Loucy (cell line): ENCODE measurements around the gene UBR4.
A peak's percentile ranks its signal among the peaks of the same experiment; 100 is the strongest.

Experiments used
- H2AFZ ChIP-seq: fragments of 200-600 bp; sonication (generic); 2 replicates; pipeline ENCODE4 v1.6.0; 2016; ENCODE audit warnings: antibody characterized with exemption, mild to moderate bottlenecking, low read length, moderate library complexity
- H3F3A ChIP-seq: fragments of 200-600 bp; 2 replicates; pipeline ENCODE4 v1.6.0; 2016; ENCODE audit warnings: antibody characterized with exemption, low read depth, mild to moderate bottlenecking
- H3K27me3 ChIP-seq: fragments of 200-600 bp; sonication (generic); 2 replicates; pipeline ENCODE4 v1.6.1; 2014; ENCODE audit warnings: low read length, mild to moderate bottlenecking; ENCODE audit not compliant: insufficient read depth, poor library complexity, severe bottlenecking
- H3K36me3 ChIP-seq: fragments of 200-600 bp; sonication (generic); 2 replicates; pipeline ENCODE4 v1.6.1; 2016; ENCODE audit warnings: low read length; ENCODE audit not compliant: insufficient read depth
- H3K4me1 ChIP-seq: fragments of 200-600 bp; sonication (generic); 2 replicates; pipeline ENCODE4 v1.5.1; 2014; ENCODE audit warnings: low read length, mild to moderate bottlenecking; ENCODE audit not compliant: insufficient read depth, poor library complexity, severe bottlenecking
- H3K4me2 ChIP-seq: fragments of 200-600 bp; sonication (generic); 2 replicates; pipeline ENCODE4 v1.6.0; 2014; ENCODE audit warnings: antibody characterized with exemption, low read length, low read depth, mild to moderate bottlenecking; ENCODE audit not compliant: poor library complexity, severe bottlenecking
- H3K4me3 ChIP-seq: fragments of 200-600 bp; sonication (generic); 2 replicates; pipeline ENCODE4 v1.5.1; 2014; ENCODE audit warnings: low read length, mild to moderate bottlenecking, mixed read lengths; ENCODE audit not compliant: poor library complexity, severe bottlenecking
- H3K79me2 ChIP-seq: fragments of 200-600 bp; sonication (generic); 2 replicates; pipeline ENCODE4 v1.6.1; 2014; ENCODE audit warnings: low read length; ENCODE audit not compliant: insufficient read depth
- H3K9ac ChIP-seq: fragments of 200-600 bp; sonication (generic); 2 replicates; pipeline ENCODE4 v1.6.0; 2014; ENCODE audit warnings: mild to moderate bottlenecking, low read depth, low read length, moderate library complexity; ENCODE audit not compliant: poor library complexity, severe bottlenecking
- H3K9me2 ChIP-seq: fragments of 200-600 bp; sonication (generic); replicated peaks from 2 replicates; pipeline ENCODE4 v1.6.1; 2016; ENCODE audit warnings: low read depth, low read length, mixed read lengths
- H3K9me3 ChIP-seq: fragments of 200-600 bp; sonication (generic); 2 replicates; pipeline ENCODE4 v1.6.1; 2014; ENCODE audit warnings: mild to moderate bottlenecking, antibody characterized with exemption, low read length, low read depth; ENCODE audit not compliant: insufficient read depth
- H4K20me1 ChIP-seq: fragments of 200-600 bp; sonication (generic); 2 replicates; pipeline ENCODE4 v1.6.0; 2014; ENCODE audit warnings: antibody characterized with exemption, low read length, mild to moderate bottlenecking; ENCODE audit not compliant: insufficient read depth, poor library complexity, severe bottlenecking
- CTCF ChIP-seq: fragments of 200-600 bp; sonication (generic); conservative IDR thresholded peaks from 2 replicates; pipeline ENCODE4 v1.5.1; 2014; ENCODE audit warnings: mild to moderate bottlenecking, antibody characterized with exemption, low read length
- EZH2phosphoT487 ChIP-seq: fragments of 200-600 bp; IDR thresholded peaks from 2 replicates; pipeline ENCODE4 v1.6.1; 2018; ENCODE audit warnings: antibody characterized with exemption, mild to moderate bottlenecking, moderate library complexity, borderline replicate concordance

UBR4 gene

GRCh38 chr1:19209439-19209989 is 552 bp downstream of the UBR4 start:
- peak overlapping the region; percentile 96 for H3K4me2 ChIP-seq
- H3K79me2 ChIP-seq, result peaks cover 97% of the 10 kb centered on the region
- peaks cover 80% of the 10 kb centered on the region for H3K4me1 ChIP-seq
- no peaks in the 10 kb centered on the region for H3F3A ChIP-seq
- peak overlapping the region; percentile 96 for H3K9ac ChIP-seq
- H3K9me2 ChIP-seq, result no peaks in the 10 kb centered on the region
- peak overlapping the region; percentile 58 for H2AFZ ChIP-seq
- peaks cover 65% of the 10 kb centered on the region for H4K20me1 ChIP-seq
- no peaks in the 10 kb centered on the region for H3K36me3 ChIP-seq
- TF ChIP-seq EZH2phosphoT487 (no peak), CTCF (no peak)
- no peaks in the 10 kb centered on the region for H3K9me3 ChIP-seq
- no peaks in the 10 kb centered on the region for H3K27me3 ChIP-seq
- peak overlapping the region; percentile 93 for H3K4me3 ChIP-seq

GRCh38 chr1:19208710-19209438 is 1.2 kb downstream of the UBR4 start:
- Histone ChIP-seq H3K4me1 (peaks cover 78% of the 10 kb centered on the region), H2AFZ (no peak overlapping the region), H3K79me2 (peaks cover 97% of the 10 kb centered on the region), H4K20me1 (peaks cover 69% of the 10 kb centered on the region), H3K9ac (peak overlapping the region; percentile 96), H3F3A (no peaks in the 10 kb centered on the region), H3K9me2 (no peaks in the 10 kb centered on the region), H3K4me2 (peak overlapping the region; percentile 96), H3K27me3 (no peaks in the 10 kb centered on the region), H3K9me3 (no peaks in the 10 kb centered on the region), H3K36me3 (no peaks in the 10 kb centered on the region), H3K4me3 (peak overlapping the region; percentile 93)
- TF ChIP-seq EZH2phosphoT487 (no peak), CTCF (no peak)

GRCh38 chr1:19206947-19207346 is 3.1 kb downstream of the UBR4 start:
- H3K4me3 ChIP-seq, result peak overlapping the region; percentile 93
- H3F3A ChIP-seq, result no peaks in the 10 kb centered on the region
- H3K27me3 ChIP-seq, result no peaks in the 10 kb centered on the region
- peak overlapping the region; percentile 96 for H3K4me2 ChIP-seq
- H4K20me1 ChIP-seq, result peaks cover 76% of the 10 kb centered on the region
- H3K9ac ChIP-seq, result peak overlapping the region; percentile 33
- no peaks in the 10 kb centered on the region for H3K36me3 ChIP-seq
- H3K79me2 ChIP-seq, result peaks cover 97% of the 10 kb centered on the region
- peaks cover 68% of the 10 kb centered on the region for H3K4me1 ChIP-seq
- no peak for TF ChIP-seq EZH2phosphoT487
- TF ChIP-seq CTCF, result no peak
- no peaks in the 10 kb centered on the region for H3K9me2 ChIP-seq
- H3K9me3 ChIP-seq, result no peaks in the 10 kb centered on the region
- no peak overlapping the region for H2AFZ ChIP-seq
